SU-DHL-6 (cell line): Measurements from ENCODE around the gene EML1.

Experiments used
- H2AFZ ChIP-seq: fragments of 200-600 bp; sonication (generic); 2 replicates; pipeline ENCODE4 v1.6.1; 2014; ENCODE audit warnings: low read depth, mild to moderate bottlenecking, moderate library complexity, mixed read lengths, antibody characterized with exemption, low read length; ENCODE audit not compliant: severe bottlenecking
- H3F3A ChIP-seq: fragments of 200-600 bp; shearing (Covaris generic); 2 replicates; pipeline ENCODE4 v1.6.0; 2016; ENCODE audit warnings: antibody characterized with exemption, mild to moderate bottlenecking; ENCODE audit not compliant: insufficient read depth
- H3K27ac ChIP-seq: fragments of 200-600 bp; sonication (generic); 2 replicates; pipeline ENCODE4 v1.5.1; 2016; ENCODE audit warnings: low read depth, mild to moderate bottlenecking, low read length, moderate library complexity, mixed read lengths
- H3K27me3 ChIP-seq: fragments of 200-600 bp; sonication (generic), shearing (Covaris generic); 2 replicates; pipeline ENCODE4 v1.6.0; 2014; ENCODE audit warnings: mild to moderate bottlenecking, low read length
- H3K36me3 ChIP-seq: fragments of 200-600 bp; sonication (generic); 2 replicates; pipeline ENCODE4 v1.6.1; 2014; ENCODE audit warnings: mild to moderate bottlenecking, low read length, mixed read lengths
- H3K4me2 ChIP-seq: fragments of 300-600, 200-600 bp; shearing (Covaris generic), sonication (generic); 2 replicates; pipeline ENCODE4 v1.6.0; 2014; ENCODE audit warnings: low read length, low read depth, mild to moderate bottlenecking; ENCODE audit not compliant: poor library complexity, severe bottlenecking
- H3K4me3 ChIP-seq: fragments of 200-600 bp; sonication (generic); 2 replicates; pipeline ENCODE4 v1.5.1; 2014; ENCODE audit warnings: antibody characterized with exemption, low read length, mild to moderate bottlenecking, mixed read lengths; ENCODE audit not compliant: insufficient read depth, poor library complexity, severe bottlenecking
- H3K79me2 ChIP-seq: fragments of 200-600 bp; sonication (generic); 2 replicates; pipeline ENCODE4 v1.6.1; 2014; ENCODE audit warnings: mild to moderate bottlenecking, low read length, moderate library complexity; ENCODE audit not compliant: insufficient read depth
- H3K9ac ChIP-seq: fragments of 200-600 bp; sonication (generic); 2 replicates; pipeline ENCODE4 v1.7.0; 2014; ENCODE audit warnings: mild to moderate bottlenecking, low read length
- H3K9me2 ChIP-seq: fragments of 200-600 bp; sonication (generic); replicated peaks from 2 replicates; pipeline ENCODE4 v1.6.1; 2014; ENCODE audit warnings: low read length; ENCODE audit not compliant: insufficient read depth
- H3K9me3 ChIP-seq: fragments of 200-600 bp; sonication (generic); 2 replicates; pipeline ENCODE4 v1.6.1; 2014; ENCODE audit warnings: low read length, mixed read lengths; ENCODE audit not compliant: insufficient read depth
- H4K20me1 ChIP-seq: fragments of 200-600 bp; sonication (generic); 2 replicates; pipeline ENCODE4 v1.6.1; 2014; ENCODE audit warnings: low read depth, mild to moderate bottlenecking, antibody characterized with exemption, low read length, moderate library complexity, mixed read lengths
- CTCF ChIP-seq: fragments of 200-600 bp; sonication (generic); IDR thresholded peaks from one replicate; pipeline ENCODE4 v1.5.1; 2017; ENCODE audit warnings: antibody characterized with exemption, mild to moderate bottlenecking, low read length, moderate library complexity; ENCODE audit not compliant: insufficient read depth, poor library complexity, severe bottlenecking
- EZH2phosphoT487 ChIP-seq: fragments of 200-600 bp; sonication (generic), shearing (Covaris generic); conservative IDR thresholded peaks from 2 replicates; pipeline ENCODE4 v1.6.1; 2018; ENCODE audit warnings: mild to moderate bottlenecking, antibody characterized with exemption, low read length, moderate library complexity, mixed read lengths

The EML1 gene

GRCh38 chr14:99857551-99857950, 64.3 kb downstream of the EML1 start:
- TF ChIP-seq CTCF (no peak), EZH2phosphoT487 (no peak)
- H3K79me2 ChIP-seq, result no peaks in the 10 kb centered on the region

GRCh38 chr14:99860219-99860618, 67.0 kb downstream of the EML1 start:
- Histone ChIP-seq H3K9ac (no peak overlapping the region), H3K4me3 (no peak overlapping the region)
- no peak for TF ChIP-seq CTCF
- TF ChIP-seq EZH2phosphoT487, result no peak

More at GRCh38 chr14:99857551-99857950, 64.3 kb downstream of the EML1 start:
- Histone ChIP-seq H3K9me3 (no peaks in the 10 kb centered on the region), H3K9me2 (no peaks in the 10 kb centered on the region), H3K4me3 (no peak overlapping the region), H3K36me3 (no peaks in the 10 kb centered on the region), H3K27me3 (no peaks in the 10 kb centered on the region), H2AFZ (no peak overlapping the region), H3K27ac (no peak overlapping the region), H3F3A (no peaks in the 10 kb centered on the region), H3K4me2 (no peak overlapping the region), H3K9ac (no peak overlapping the region), H4K20me1 (no peaks in the 10 kb centered on the region)

GRCh38 chr14:99862136-99862535, 68.9 kb downstream of the EML1 start:
- no peaks in the 10 kb centered on the region for H3K9me2 ChIP-seq
- no peaks in the 10 kb centered on the region for H3F3A ChIP-seq
- no peaks in the 10 kb centered on the region for H3K9me3 ChIP-seq
- no peak overlapping the region for H3K9ac ChIP-seq
- H3K27ac ChIP-seq, result no peak overlapping the region
- H4K20me1 ChIP-seq, result no peaks in the 10 kb centered on the region
- no peak overlapping the region for H2AFZ ChIP-seq
- no peak overlapping the region for H3K4me2 ChIP-seq
- H3K79me2 ChIP-seq, result no peaks in the 10 kb centered on the region
- H3K27me3 ChIP-seq, result no peaks in the 10 kb centered on the region
- no peaks in the 10 kb centered on the region for H3K36me3 ChIP-seq
- H3K4me3 ChIP-seq, result no peak overlapping the region
- TF ChIP-seq CTCF (no peak), EZH2phosphoT487 (no peak)

More at GRCh38 chr14:99860219-99860618, 67.0 kb downstream of the EML1 start:
- H2AFZ ChIP-seq, result no peak overlapping the region
- H3K79me2 ChIP-seq, result no peaks in the 10 kb centered on the region
- H3K9me2 ChIP-seq, result no peaks in the 10 kb centered on the region
- H3F3A ChIP-seq, result no peaks in the 10 kb centered on the region
- no peaks in the 10 kb centered on the region for H3K27me3 ChIP-seq
- H3K36me3 ChIP-seq, result no peaks in the 10 kb centered on the region
- no peak overlapping the region for H3K27ac ChIP-seq
- no peaks in the 10 kb centered on the region for H3K9me3 ChIP-seq
- no peaks in the 10 kb centered on the region for H4K20me1 ChIP-seq
- no peak overlapping the region for H3K4me2 ChIP-seq
